ENCODE data around the gene S1PR3.

The S1PR3 gene

DNA sequence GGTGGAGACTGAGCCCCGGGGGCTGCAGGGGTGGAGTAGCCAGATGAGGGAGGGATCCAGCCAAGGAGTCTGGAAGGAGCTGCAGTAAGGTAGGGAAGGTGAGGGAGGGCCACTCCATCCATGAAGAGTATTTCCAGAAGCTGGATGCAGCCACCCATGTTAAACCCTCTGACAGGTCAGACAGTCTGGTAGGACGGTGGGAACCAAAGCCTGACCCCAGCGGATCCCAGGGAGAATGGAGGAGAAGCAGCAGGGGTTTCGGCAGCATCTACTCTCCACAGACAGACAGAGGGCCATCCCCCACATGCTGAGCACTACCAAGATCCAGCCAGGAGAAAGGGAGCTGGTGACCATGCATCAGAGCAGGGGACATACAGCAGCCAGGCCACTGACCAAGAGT lies 22.5 kb upstream of the S1PR3 start:
- no peak for DNase-seq (ENCODE audit: low read depth in 2 of 2)

DNA sequence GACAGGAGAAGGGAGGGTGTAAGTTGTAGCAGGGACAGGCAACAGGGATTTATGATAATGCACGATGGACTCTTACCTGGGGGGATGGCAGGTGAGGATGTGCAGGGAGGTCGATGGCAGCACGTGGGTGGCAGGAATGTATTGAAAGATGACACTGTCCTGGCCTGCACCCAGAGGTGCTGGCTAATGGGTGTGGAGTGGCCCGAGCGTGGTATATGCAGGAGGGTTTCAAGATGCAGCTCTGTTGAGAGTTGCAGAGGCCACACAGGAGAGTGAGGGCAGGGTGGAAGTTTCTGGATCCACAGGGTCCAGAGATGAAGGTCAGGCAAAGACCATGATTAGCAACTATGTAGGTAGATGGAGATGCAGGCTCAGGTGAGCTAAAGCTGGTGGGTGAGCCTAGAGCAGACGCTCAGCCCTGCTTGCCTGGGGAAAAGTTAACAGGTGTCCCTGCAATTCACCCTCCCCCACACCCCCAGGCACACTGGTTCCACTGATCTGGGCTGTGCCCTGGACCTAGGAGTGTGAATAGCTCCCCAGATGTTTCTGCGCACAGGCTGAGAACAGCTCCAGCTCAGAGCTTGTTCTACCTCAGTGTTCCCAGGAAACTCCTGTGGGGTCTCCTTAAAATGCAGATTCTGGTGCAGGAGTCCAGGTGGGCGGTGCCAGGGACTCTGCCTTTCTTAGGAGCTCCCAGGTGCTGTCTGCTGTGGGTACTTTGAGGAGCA lies 21.5 kb upstream of the S1PR3 start:
- no peak for DNase-seq (ENCODE audit: low read depth in 2 of 2)

DNA sequence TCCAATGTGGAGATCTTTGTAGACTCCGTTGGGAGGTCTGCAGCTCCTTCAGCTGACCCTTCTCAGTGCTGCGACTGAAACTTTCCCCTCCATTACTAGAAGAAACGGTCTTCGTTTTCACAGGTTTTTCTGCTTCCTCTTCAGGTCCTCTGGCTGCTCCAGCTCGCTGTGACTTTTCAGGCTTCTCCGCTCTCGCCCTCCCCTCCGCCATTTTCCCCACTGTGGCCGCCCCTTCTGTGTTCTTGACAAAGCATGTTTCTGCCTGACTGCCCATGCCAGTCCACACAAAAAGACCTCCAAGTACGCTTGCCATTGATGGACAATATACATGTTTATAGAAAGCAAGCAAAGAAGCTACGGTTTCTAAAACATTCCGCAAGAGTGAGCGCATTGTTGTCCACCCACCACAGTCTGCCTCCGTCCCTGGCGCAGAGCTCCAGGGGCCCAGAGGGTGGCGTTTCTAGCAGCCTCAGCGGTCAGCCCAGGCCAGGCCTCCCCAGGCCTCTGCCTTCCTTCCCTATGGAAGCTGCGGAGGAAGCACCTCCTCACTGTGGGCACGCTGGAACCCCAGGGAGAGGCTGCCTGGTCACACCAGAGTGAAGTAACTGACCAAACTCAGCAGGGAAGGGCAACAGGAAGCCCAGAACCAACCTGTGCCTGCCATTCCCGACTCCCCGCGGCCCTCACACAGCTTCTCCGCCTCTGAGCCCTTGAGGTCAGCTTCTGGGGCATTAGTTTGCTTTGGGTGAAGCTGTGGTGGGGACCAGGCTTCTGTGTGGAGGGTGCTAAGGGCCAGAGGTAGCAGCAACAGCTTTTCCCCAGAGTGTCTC lies 19.9 kb upstream of the S1PR3 start:
- no peak for DNase-seq (ENCODE audit: low read depth in 2 of 2)

DNA sequence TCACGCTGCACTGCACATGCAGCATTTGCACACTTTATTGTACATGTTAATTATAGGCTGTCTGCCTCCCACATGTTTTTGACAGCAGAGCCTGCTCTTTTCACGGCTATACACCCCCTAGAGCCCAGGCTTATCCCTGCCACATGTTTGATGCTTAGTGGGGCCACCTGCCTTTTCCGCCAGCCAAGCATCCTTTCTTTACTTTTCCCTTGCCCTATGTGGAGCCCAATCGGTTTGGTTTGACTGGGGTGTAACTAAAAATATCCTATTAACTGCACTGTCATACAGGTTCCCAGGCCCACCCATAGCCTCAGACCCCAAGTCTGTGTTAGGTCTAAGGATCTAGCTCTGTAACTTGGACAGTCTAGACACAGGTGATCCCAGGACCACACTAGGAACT lies 18.9 kb upstream of the S1PR3 start:
- no peak for DNase-seq (ENCODE audit: low read depth in 2 of 2)

DNA sequence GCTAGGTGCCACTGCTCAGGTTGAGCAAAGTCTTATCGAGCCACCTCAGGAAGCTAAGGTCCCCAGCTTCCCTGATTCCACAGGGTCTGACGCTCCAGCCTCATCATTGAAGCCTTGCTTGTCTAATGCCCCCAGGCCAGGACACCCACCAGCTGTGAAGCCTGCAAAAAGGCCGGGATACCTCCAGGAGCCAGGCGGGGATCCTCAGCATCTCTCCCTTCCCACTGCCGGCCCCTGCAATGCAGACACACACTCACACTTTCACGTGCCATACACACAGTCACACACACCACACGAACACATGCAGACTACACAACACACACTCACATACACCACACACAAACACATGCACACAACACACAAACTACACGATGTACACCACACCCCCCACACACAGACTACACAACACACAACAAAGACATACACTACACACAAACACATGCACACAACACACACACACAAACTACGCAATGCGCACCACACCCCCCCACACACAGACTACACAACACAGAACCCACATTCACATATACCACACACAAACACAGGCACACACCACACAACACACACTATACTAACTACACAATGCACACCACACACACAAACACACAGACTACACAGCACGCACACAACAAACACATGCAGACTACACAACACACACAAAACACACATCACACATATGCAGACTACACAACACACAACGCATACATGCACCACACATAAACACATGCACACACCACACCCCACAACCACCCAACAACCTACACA lies 17.8 kb upstream of the S1PR3 start:
- no peak for DNase-seq (ENCODE audit: low read depth in 2 of 2)

DNA sequence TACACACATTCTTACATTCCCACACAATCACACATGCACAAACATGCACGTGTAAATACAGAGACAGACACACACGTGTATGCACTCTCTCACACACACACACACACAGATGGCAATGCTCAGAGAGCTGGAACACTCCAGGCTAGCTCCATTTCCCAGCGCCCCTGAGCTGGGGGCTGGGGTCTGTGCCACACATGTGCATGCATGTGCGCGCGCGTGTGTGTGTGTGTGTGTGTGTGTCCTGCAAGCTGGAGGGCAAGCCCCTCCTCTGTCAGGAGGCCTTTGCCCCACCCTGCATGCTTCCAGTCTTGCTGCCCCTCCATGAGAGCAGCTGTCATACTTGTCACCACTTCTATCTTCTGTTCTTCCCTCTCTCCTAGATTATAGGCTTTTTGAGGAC lies 16.6 kb upstream of the S1PR3 start:
- no peak for DNase-seq (ENCODE audit: low read depth in 2 of 2)

DNA sequence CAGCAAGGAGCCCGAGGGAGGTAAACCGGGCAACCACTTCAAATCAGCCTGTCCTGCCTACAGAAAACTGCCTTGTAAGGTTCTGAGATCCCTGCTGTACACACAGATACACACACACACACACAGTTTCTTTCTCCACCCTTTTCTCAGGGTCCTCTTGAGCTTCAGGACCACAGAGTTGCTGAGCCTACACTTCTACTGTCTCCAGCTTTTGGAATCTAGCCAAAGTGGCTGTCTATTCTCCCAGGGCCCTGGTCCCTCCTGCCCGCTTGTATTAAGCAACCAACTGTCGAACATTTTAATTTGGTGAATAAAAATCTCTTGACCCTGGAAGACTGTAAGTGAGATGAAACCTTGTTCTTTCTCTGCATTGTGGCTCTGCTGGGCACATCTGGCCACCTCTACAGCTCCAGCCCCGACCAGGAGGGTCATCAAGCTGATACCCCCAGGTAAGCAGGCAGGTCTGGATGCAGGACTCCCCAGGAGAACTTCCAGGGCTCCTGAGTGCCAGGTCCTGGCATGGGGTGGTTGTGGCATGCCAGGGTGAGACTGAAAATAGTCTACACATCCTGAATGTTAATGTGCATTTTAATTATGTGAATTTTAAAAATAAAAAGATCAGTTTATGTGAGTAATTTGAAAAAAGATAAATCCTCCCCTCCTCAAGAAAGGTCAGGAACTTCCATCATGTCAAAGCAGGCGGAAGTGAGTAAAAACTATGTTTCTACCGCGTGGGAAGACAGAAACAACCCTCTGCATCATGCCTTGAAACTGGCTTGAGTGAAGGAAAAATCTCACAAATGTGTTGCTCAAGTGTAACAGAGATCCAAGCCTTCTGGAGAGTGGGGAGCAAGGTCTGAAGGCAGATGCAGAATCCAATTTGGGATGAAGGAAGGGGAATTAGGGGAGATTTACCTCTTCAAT lies 15.0 kb upstream of the S1PR3 start:
- DNase-seq (ENCODE audit: low read depth in 2 of 2) = no peak

DNA sequence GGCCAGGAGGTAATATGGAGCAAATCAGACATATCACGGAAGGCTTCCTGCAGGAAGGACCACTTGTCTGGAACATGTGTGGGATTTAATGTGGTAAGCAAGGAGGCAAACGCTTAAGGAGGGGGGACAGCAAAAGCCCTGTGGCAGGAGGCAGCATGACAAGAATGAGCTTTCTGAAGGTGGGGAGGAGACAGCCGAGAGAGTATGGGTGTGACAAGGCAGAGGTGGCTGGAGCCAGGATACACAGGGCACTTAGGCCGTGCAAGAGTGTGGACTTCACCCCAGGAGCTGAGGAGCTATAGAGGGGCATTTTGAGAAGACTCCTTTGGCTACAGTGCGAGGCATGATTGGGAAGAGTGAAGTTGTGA lies 14.4 kb upstream of the S1PR3 start:
- no peak for DNase-seq (ENCODE audit: low read depth in 2 of 2)

DNA sequence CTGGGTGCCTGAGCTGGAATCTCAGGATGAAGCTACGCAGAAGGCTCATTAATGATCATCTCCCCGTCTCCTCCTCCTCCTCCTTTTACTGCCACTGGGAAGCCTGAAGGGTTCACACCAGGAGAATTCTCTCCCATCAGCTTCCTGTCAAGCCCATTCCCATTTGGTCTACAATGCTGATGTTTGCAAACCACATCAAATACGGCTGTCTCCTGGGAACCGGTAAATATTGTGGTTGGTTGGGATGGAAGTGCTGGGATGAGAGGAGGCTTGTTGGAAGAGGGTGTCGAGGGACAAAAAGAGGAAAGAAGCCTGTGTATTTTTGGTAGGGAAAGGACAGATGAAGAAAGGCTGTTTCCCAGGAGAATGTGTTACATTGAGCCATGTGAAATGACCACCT lies 13.2 kb upstream of the S1PR3 start:
- DNase-seq (ENCODE audit: low read depth in 2 of 2) = no peak

DNA sequence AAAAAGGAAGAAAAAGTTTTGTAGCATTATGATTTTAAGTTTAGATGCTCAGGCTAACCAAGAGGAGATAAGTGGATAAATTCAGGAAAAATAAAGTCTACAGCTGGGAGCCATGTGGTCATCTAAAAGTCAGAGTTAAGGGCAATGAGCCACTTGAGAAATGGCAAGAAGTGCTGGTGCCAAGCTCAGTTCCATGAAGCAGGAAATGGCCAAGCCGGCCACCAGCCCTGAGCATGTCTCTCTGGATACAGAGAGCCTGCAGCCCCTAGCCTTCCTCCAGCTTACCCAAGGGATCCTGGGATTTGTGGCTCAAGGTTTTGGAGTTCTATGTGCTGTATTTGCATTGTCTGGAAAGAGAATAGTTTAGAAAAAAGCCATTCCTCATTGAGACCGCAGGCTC lies 12.2 kb upstream of the S1PR3 start:
- no peak for DNase-seq (ENCODE audit: low read depth in 2 of 2)

DNA sequence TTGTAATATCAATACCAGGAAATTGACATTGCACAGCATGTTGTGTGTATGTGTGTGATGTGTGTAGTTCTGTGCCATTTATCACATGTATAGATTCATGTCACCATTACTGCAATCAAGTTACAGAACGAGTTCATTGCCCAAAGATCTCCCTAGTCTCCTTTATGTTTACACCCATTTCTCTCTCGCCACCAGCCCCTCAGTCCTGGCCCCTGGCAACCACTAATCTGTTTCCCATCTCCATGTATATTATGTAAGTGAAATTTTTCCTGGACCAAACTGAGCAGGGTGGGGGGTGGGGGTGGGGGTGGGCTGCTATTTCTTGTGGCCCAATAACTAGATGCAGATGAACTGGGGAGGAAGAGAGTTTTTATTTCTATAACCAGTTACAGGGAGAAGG lies 11.5 kb upstream of the S1PR3 start:
- no peak for DNase-seq (ENCODE audit: low read depth in 2 of 2)

DNA sequence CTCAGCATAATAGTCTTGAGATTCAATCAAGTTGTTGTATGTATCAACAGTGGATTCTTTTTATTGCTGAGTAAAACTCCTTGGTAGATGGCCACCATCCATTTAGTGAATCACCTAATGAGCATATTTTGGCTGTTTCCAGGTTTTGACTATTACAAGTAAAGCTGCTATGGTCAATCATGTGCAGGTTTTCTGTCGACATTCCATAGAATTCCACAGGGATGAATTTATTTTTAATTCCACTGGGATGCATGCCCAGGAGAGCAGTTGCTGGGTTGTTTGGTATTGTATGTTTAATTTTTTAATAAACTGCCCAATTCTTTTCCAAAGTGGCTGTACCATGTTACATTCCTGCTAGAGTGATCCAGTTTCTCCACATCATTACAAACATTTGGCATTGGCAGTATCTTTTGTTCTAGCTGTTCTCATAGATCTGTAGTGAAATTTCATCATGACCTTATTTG lies 10.5 kb upstream of the S1PR3 start:
- peak; percentile 87 to 90 for DNase-seq (ENCODE audit: low read depth in 2 of 2)

DNA sequence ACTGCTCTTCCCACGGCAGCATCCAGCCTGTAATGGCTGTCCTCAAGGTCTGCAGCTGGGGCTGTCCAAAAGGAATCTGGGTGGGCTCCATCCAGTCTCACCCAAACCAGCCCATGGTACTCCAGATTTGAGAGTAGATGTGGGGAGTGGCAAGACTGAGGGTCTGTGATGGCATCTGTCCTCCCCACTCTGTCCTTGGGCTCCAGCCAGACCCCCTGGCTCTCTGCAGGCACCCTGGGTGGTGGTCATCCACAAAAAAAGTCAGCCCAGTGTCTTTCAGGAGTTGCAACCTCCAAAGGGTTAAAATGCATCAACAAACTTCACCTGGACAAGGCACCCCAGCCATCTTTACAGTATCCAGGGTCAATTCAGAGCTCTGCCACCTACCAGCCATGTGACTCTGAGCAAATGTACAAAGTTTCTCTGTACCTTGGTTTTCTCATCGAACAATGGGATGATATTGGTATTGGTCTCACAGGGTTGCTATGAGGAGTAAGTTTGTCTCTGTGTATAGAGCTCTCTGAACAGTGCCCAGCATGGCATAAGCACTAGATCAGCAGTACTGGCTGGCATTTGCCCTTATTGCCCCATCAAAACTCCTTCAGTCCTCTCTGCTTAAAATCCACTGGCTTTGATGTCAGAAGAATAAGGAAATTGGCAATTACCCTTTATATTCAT lies 7.3 kb upstream of the S1PR3 start:
- no peak for DNase-seq (ENCODE audit: low read depth in 2 of 2)

DNA sequence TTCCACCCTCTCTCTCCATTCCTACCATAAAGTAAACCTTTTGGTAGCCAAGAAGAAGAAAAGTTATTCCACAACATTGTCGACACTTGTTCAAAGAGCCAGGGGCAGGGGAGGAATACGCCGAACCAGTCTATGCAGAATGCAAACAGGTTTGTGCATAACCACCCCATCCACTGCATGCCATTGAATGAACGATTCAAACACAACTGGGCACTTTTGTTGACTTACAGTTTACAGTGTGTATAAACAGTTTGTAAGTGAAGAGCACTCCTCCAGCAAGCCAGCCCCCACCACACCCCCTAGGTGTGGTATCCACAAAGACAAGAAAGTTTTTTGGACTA lies 6.8 kb upstream of the S1PR3 start:
- DNase-seq (ENCODE audit: low read depth in 2 of 2) = no peak

DNA sequence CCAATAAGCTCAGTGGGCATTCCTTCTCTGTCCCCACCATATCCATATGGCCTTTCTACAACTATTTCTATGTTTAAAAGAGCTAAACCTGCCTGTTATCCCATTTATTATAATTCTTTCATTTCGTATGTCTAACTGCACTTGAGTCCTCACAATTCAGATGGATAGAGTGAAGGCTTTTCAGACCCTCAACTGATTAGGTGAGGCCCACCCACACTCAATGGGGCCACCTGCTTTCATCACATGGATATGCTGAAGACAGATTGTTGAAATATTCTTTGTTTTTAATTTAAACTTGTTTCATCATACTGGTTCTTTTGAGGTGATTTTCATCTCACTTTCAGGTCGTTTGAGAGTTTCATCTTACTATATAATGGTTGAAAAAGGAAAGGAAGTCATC lies 5.7 kb upstream of the S1PR3 start:
- DNase-seq (ENCODE audit: low read depth in 2 of 2) = no peak

DNA sequence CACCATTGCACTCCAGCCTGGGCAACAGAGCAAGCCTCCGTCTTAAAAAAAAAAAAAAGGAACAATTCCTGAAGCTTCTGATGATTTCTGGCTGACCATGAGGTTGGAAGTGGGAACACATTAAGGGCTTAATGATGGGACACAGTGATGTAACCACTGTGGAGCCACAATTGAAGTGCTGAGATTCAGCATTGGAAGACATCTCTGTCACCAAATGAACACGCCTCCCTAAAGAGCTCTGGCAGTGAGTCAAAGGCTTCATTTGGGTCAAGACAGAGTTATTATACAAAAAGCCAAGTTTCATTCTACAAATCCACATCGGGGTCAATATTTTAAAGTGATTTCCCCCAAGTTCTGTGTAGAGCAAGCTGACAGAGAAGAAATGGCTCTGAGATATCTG lies 4.5 kb upstream of the S1PR3 start:
- no peak for DNase-seq (ENCODE audit: low read depth in 2 of 2)

DNA sequence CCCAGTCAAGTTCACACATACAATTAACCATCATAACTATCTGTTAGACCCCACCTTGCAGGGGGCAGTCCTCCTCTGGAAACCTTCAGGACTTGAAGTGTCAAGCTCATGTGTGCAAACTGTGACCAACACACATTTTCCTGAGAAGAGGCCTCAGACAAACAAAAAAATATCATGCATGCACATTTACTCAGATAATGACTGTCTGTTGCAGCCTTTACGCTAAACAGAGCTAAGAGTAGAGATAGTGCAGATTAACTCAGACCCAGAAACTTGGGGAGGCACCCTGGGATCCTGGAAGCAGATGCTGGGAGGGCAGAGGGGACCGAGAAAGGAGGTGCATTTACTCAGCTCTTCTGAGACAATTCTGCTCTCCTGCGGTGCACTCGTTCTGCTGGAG lies 3.6 kb upstream of the S1PR3 start:
- DNase-seq (ENCODE audit: low read depth in 2 of 2) = no peak

DNA sequence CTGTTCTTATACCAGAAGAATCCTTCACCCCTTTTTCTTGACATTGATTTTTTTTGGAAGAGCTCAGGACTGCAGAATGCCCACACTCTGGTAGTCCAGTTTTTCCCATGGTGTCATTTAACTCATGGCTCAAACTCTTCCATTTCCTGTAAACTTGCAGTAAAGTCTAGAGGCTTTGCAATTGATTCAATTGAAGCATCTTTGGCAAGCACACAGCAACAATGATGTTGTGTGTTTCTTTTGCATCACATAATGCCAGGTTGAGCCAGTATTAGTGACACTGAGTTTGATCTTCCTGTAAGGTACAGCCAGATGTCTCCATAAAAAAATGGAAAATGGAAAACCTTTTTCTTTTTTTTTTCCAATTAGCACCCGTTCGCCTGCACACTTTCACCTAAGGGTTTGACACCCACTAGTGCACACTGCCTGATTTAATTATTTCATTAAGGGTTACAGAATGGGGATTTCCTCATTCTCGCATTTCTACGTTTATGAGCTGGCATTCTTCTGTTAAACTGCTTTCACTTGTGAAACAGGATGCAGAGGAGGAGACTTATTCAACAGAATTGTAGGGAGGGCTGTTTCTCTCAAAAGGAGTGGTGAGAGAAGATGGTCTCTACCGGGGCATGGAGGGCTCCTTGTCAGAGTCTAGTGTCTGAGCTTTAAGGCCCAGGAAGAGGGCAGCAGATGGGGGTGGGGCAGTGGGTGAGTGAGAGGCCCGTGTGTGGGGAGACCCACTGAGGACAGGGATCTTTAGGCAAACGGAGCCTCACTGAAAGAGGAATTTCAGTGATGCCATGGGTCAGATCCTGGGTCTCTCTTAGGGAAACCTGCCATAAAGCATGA lies 2.2 kb upstream of the S1PR3 start:
- peak; percentile 17 to 27 for DNase-seq (ENCODE audit: low read depth in 2 of 2)

DNA sequence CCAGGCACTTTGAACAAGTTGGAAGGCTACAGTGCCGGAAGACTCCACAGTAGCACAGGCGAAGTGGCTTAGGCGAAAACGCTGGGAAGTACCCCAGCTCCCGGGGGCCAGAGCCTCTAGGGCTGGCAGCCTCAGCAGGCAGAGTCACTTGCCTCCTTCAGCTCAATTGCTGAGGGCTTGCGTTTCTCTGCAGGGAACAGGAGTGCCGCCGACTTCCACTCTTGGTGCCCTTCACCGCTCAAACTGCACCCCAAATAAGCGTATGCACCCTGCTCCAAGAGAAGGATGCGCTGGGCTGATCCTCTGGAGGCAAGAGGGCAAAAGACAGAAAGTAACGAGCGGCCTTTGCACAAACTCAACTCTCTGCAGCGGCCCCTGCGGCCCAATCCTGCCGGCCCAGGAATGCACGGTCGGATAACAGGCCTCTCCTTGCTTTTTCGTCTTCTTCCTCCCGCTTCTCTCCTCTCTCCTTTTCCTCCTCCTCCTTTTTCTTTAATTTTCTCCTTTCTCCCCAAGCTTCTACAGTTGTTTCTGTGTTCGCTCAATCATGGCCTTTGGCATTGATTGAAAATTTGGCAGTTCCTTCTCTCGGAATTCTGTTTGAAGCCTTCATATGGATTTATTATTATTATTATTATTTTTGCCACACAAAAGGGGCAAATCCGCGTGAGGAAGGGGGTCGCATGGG lies 1.1 kb upstream of the S1PR3 start:
- no peak for DNase-seq (ENCODE audit: low read depth in 2 of 2)

DNA sequence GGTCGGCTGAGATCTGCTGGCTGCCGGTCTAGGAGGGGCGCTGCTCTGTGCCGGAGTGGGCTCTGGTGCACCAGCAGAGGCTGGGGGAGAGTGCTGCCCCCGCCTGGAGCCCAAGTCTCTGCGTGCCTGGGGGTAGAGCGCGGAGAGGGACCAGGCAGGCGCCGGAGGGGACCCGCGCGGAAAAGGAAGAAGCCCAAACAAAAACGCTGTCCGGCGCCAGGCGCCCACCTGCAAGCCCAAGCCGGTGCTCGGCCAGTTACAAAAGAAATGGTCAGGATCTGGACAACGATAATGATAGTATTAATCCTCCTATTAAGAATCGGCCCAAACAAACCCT lies 571 bp upstream of the S1PR3 start:
- DNase-seq (ENCODE audit: low read depth in 2 of 2) = no peak
